Colonic mucosa (tissue), 4 donors: Measurements from ENCODE around the gene WDPCP. TPM values are rescaled to one million over a fixed set of nuclear protein-coding genes. Genes with fewer than 3 reads are reported as not detected.

ENCODE experiments used
- DNase-seq: peaks from one replicate; pipeline ENCODE4 v3.0.0-alpha.2; 2020
- H3K27ac ChIP-seq: fragments of 200-600 bp; one replicate; pipeline ENCODE4 v1.8.0; 2021
- H3K27me3 ChIP-seq: fragments of 200-600 bp; one replicate; pipeline ENCODE4 v1.8.0; 2021
- H3K36me3 ChIP-seq: fragments of 200-600 bp; one replicate; pipeline ENCODE4 v1.8.0; 2021
- H3K4me1 ChIP-seq: fragments of 200-600 bp; one replicate; pipeline ENCODE4 v1.8.0; 2021; ENCODE audit warnings: mild to moderate bottlenecking
- H3K4me3 ChIP-seq: fragments of 200-600 bp; one replicate; pipeline ENCODE4 v1.8.0; 2021
- H3K9ac ChIP-seq, 2 donors: one replicate each; pipeline ENCODE4 v1.7.0; 2013; ENCODE audit warnings: control low read depth in 2 of 2, low read depth in 2 of 2, low read length in 2 of 2
- H3K9me3 ChIP-seq: fragments of 200-600 bp; one replicate; pipeline ENCODE4 v1.8.0; 2021
- intact Hi-C: fragments of 100-400 bp; cut with DNase I; formaldehyde crosslinking; loops from one replicate; pipeline ENCODE4 v1.14.1; 2022
- total RNA-seq, 2 donors: library from RNA; stranded (reverse); fragmentation: NEBNext Ultra II Directional in 1 of 2; extraction: Animal tissue kit (Norgen Biotek cat#: 25700) in 1 of 2; gene quantifications; one replicate each; pipeline ENCODE4 v1.2.1, GENCODE V29; 2021
- TF ChIP-seq, protein P1 (sequence below): fragments of 200-600 bp; IDR thresholded peaks from one replicate; pipeline ENCODE4 v1.8.0; 2022; ENCODE audit warnings: antibody characterized with exemption, mild to moderate bottlenecking
- donor health status: healthy.
- donor health status: DM: no; HTN: no; CAD: no.
- donor health status: DM: no; HTN: no; CAD: no.

The WDPCP gene
- total RNA-seq, 2 donors from 2014 or later: 3.4 to 4.5 TPM

DNA sequence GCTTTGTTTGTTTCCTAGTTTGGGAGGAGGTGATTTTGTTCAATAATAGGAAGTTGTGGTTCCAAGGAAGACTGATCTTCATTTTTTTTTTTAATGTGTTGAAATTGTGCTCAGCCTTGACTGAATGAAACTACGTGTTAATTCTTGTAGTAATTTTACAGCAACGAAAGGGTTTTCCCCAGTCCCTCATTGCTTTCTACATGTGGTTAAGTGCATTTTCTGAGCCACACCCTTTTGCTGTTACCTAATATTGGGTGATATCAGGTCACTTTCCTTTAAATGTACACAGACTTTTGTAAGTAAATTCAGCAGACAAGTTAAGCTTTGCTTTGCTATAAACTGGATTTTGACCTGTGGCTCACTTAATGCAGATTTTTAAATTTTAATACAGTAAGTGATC is 464.1 kb downstream of the WDPCP start:
- intact Hi-C loops: no loop called here

DNA sequence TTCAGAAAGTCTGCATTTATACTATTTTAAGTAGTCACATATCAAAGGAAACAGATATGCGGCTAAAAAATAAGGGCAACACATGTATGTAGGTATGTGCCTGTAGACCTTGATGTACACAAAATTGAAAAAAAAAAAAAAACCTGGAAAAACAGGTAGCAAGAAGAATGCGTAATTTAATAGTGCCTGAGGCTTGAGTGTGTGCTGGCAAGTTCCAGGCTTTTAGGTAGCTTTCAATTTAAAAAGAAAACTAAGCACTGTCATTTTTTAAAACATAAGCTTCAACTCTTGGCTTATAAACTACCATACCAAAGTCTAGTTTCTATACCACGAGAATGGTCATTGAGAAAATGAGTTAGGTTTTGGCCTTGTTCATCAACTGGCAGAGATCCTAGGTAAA is 465.4 kb downstream of the WDPCP start:
- no peaks in the 10 kb centered on the region for H3K9me3 ChIP-seq
- intact Hi-C loops: no loop called here
- DNase-seq: no peak
- no peak overlapping the region for H3K27ac ChIP-seq
- no peaks in the 10 kb centered on the region for H3K4me1 ChIP-seq
- H3K27me3 ChIP-seq: no peaks in the 10 kb centered on the region
- no peak overlapping the region for H3K9ac ChIP-seq
- no peak overlapping the region for H3K4me3 ChIP-seq
- TF ChIP-seq, protein P1, sequence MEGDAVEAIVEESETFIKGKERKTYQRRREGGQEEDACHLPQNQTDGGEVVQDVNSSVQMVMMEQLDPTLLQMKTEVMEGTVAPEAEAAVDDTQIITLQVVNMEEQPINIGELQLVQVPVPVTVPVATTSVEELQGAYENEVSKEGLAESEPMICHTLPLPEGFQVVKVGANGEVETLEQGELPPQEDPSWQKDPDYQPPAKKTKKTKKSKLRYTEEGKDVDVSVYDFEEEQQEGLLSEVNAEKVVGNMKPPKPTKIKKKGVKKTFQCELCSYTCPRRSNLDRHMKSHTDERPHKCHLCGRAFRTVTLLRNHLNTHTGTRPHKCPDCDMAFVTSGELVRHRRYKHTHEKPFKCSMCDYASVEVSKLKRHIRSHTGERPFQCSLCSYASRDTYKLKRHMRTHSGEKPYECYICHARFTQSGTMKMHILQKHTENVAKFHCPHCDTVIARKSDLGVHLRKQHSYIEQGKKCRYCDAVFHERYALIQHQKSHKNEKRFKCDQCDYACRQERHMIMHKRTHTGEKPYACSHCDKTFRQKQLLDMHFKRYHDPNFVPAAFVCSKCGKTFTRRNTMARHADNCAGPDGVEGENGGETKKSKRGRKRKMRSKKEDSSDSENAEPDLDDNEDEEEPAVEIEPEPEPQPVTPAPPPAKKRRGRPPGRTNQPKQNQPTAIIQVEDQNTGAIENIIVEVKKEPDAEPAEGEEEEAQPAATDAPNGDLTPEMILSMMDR: no peak
- no peaks in the 10 kb centered on the region for H3K36me3 ChIP-seq

More for the DNA sequence above, 464.1 kb downstream of the WDPCP start:
- Histone ChIP-seq H3K4me3 (no peak overlapping the region), H3K36me3 (no peaks in the 10 kb centered on the region), H3K9ac (no peak overlapping the region), H3K9me3 (no peaks in the 10 kb centered on the region), H3K4me1 (no peaks in the 10 kb centered on the region), H3K27me3 (no peaks in the 10 kb centered on the region), H3K27ac (no peak overlapping the region)
- TF ChIP-seq, protein P1: no peak
- no peak for DNase-seq

DNA sequence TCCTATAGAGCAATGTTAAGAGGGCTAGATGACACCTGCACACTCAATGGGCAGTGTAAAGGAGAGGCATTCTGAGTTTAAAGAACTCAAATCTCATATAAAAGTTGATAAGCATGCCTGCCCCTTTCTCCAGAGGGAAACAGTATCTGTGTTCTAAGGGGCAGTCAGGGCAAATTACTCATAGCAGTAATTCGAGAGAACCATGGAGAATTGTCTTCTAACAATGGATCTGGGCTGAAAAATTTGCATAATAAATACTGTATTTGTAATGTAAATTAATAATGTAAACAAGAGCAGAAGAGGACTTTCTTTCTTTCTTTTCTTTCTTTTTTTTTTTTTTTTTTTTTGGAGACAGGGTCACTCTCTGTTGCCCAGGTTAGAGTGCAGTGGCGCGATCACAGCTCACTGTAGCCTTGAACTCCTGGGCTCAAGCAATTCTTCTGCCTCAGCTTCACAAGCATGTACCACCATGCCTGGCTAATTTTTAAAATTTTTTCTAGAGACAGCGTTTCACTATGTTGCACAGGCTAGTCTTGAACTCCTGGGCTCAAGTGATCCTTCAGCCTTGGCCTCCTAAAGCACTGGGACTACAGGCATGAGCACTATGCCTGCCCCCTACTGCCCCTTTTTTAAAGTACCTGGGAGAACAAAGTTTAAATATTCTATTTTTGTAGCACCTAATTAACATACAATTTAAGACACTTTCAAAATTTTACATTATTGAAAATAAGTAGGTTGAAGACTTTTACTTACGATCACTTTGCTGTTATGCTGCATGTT is 467.0 kb downstream of the WDPCP start:
- Histone ChIP-seq H3K27ac (no peak overlapping the region), H3K4me1 (no peaks in the 10 kb centered on the region), H3K9me3 (no peaks in the 10 kb centered on the region), H3K4me3 (no peak overlapping the region), H3K36me3 (no peaks in the 10 kb centered on the region), H3K9ac (no peak overlapping the region), H3K27me3 (no peaks in the 10 kb centered on the region)
- TF ChIP-seq, protein P1: no peak
- intact Hi-C loops: no loop called here
- DNase-seq: no peak

DNA sequence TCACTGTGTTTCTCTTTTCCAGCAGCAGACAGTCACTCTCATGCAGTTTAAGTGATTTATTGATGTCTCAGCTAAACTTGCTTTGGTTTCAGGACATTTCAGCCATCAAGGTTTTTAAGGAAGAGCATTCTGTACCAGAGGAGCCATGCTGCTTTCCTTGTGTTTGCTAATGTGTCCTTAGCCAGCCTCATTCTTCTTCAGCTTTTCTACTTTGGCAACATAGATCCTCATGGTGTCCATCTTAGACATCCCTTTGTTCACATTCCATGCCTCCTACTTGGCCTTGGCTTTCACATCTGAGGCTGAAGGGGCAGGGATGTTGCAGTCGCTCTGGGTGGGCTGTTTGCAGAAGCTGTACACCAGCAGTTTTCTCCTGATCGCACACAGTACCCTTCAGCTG is 469.5 kb downstream of the WDPCP start:
- intact Hi-C loops: no loop called here
- no peaks in the 10 kb centered on the region for H3K27me3 ChIP-seq

DNA sequence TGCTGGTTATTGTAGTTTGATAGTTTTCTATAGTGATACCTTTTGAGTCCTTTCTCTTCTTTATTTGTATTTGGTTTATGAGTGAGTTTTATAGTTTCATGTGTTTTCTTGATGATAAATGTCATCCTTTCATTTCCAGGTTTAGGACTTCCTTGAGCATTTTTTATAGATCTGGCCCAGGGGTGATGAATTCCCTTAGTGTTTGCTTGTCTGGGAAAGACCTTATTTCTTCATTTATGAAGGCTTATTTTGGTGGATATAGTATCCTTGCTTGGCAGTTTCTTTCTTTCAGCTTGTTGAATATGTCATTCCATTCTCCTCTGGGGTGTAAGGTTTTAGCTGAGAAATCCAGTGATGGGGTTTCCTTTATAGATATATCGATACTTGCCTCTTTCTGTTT is 483.8 kb downstream of the WDPCP start:
- no peak for DNase-seq
- no peaks in the 10 kb centered on the region for H3K9me3 ChIP-seq
- intact Hi-C loops: no loop called here

More for the DNA sequence above, 469.5 kb downstream of the WDPCP start:
- Histone ChIP-seq H3K36me3 (no peaks in the 10 kb centered on the region), H3K9me3 (no peaks in the 10 kb centered on the region), H3K9ac (no peak overlapping the region), H3K4me3 (no peak overlapping the region), H3K4me1 (no peaks in the 10 kb centered on the region), H3K27ac (no peak overlapping the region)
- DNase-seq: no peak
- TF ChIP-seq, protein P1: no peak

More for the DNA sequence above, 483.8 kb downstream of the WDPCP start:
- Histone ChIP-seq H3K4me1 (no peaks in the 10 kb centered on the region), H3K36me3 (no peaks in the 10 kb centered on the region), H3K27me3 (no peaks in the 10 kb centered on the region), H3K9ac (no peak overlapping the region), H3K4me3 (no peak overlapping the region), H3K27ac (no peak overlapping the region)
- TF ChIP-seq, protein P1: no peak
